22Rv1 (cell line): ENCODE data around the gene SALL1.

Experiments
- H3K27ac ChIP-seq: fragments of 450-650 bp; 2 replicates; pipeline ENCODE4 v1.5.1; 2017
- ZFX ChIP-seq: fragments of 450-650 bp; IDR thresholded peaks from 2 replicates; pipeline ENCODE4 v1.6.1; 2017; ENCODE audit warnings: antibody characterized with exemption, borderline replicate concordance
- TF ChIP-seq, protein P1 (sequence below): fragments of 450-650 bp; IDR thresholded peaks from 2 replicates; pipeline ENCODE4 v1.5.1; 2017; ENCODE audit warnings: mild to moderate bottlenecking

Gene SALL1

DNA sequence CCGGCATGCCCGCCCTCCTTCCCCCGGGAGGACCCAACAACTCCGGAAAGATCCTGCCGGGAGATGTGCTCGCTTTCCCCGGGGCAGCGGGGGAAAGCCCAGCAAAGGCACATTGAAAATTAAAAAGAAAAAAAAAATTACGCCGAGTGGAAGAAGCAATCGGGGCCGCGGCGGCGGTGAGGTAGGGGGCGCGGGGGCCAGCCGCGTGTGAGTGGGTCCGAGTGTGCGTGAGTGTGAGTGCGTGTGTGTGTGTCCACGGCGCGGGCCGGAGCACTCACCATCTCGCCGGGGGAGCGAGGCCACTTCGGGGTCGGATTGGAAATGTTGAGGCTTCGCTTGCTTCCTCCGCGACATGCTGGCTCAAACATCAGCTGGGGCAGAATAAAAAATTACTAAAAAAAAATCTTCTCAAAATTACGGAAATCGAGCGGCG lies at the start of gene SALL1:
SALL1 (minus strand) TSS at position 383 of the 433 bp plus-strand sequence; CDS start at position 354, 29 bp downstream.
- H3K27ac ChIP-seq, result no peak within 1 kb of the TSS
- TF ChIP-seq, protein P1, sequence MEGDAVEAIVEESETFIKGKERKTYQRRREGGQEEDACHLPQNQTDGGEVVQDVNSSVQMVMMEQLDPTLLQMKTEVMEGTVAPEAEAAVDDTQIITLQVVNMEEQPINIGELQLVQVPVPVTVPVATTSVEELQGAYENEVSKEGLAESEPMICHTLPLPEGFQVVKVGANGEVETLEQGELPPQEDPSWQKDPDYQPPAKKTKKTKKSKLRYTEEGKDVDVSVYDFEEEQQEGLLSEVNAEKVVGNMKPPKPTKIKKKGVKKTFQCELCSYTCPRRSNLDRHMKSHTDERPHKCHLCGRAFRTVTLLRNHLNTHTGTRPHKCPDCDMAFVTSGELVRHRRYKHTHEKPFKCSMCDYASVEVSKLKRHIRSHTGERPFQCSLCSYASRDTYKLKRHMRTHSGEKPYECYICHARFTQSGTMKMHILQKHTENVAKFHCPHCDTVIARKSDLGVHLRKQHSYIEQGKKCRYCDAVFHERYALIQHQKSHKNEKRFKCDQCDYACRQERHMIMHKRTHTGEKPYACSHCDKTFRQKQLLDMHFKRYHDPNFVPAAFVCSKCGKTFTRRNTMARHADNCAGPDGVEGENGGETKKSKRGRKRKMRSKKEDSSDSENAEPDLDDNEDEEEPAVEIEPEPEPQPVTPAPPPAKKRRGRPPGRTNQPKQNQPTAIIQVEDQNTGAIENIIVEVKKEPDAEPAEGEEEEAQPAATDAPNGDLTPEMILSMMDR, result no peak
- TF ChIP-seq ZFX, result no peak

DNA sequence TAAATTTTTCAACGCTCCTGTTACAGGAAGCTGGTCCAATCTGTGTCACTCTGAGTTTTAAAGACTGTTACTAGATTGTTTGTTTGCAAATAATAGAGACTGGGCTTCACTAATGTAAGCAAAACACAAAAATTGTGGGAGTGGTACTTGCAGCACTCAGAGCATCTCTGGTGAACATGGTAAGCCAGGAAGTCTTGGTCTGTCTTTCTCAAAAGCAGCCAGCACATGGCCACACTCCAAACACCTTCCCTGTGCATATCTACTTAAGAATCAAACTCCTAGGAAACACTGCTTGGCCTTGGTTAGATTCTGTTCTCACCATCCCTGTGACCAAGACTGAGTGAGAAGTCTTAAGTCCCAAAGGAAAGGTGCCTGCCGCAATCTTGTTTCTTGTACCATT lies 49.7 kb upstream of the SALL1 start:
- H3K27ac ChIP-seq, result no peak overlapping the region
- no peak for TF ChIP-seq ZFX
- TF ChIP-seq, protein P1, result no peak

DNA sequence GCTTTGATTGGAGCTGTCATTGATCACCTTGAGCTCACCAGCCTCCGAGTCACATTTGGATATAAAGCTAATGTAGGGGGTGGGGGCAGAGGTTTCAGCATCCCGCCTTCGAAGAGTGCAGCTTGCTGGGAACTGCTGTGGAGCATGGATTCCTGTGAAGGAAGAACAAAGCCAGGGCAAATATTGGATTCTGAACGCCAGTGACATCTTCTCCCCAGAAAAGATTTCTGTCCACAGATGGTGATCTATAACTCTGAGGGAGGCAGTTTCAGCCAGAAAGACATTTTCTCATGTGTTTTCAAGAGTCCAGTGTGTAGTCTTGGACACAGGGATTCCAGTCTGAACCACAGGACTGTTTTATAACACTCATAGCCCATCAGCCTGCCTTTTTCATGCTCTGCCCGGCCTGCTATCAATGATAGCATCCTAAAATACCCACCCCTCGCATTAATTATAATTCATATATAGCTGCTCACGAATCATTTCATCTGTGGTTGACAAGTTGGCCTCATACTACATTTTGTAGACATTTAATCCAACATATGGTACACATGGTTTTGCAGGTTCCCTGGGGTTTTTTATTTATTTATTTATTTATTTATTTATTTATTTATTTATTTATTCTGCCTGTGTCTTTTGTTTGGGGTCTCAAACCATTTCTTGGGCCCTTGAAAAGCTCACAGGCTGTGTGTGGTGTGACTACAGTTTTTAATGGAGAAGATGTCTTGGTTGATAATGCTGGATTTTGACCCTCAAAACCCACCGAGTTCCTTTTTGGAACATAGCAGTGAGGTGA lies 47.1 kb upstream of the SALL1 start:
- TF ChIP-seq, protein P1, result no peak
- no peak for TF ChIP-seq ZFX
- H3K27ac ChIP-seq, result no peak overlapping the region

DNA sequence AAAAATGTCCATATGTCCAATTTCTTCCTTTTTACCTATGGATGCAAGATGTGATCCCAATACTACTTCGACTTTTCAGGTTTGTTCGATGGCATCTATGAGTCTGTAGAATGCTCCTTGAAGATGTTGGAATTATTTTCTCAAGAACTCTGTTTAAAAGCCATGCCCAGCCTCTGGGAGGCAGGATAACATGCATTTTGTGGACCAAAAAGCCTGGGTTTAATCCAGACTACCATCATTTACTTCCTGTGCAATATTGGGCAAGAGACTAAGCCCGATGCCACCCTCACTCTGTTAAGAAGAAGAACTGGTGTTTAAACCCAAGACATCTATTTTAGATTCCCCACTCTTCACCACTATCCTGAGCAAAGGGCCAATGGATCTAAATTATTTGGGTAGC lies 42.8 kb upstream of the SALL1 start:
- H3K27ac ChIP-seq, result no peak overlapping the region
- TF ChIP-seq ZFX, result no peak
- TF ChIP-seq, protein P1, result no peak

DNA sequence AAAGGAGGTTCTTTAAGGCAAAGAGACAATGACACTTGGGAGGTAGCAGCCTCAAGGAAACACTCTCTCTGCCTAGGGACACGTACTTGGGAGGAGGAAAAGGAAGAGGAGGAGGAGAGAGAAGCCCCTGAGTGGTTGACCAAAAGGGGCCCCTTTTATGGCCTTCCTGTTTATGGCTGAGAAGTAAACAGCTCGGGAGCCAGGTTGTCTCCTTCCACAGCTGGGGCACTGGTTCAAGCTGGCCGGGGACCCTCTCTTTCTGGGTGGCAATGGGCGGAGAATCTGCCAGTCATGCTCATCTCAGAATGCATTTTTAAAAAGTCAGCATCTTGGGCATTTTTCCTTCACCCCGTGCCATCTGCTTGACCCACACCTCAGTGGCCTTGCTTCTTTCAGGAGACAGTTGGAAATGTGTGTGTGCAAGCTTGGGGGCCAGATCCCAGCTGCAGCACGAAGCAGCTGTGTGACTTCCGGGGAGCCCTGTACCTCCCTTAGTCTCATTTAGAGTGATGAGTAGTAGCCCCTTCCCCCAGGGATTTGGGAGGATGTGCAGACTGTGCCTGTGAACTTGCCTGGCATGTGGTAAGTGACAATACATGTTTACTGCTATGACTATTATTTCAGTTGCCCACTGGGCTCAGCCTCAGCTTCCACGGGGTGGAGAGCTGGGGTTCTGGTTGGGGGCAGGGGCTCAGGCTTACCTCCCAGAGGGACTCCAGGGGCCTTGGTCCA lies 33.8 kb upstream of the SALL1 start:
- TF ChIP-seq, protein P1, result no peak
- no peak for TF ChIP-seq ZFX
- H3K27ac ChIP-seq, result no peak overlapping the region

DNA sequence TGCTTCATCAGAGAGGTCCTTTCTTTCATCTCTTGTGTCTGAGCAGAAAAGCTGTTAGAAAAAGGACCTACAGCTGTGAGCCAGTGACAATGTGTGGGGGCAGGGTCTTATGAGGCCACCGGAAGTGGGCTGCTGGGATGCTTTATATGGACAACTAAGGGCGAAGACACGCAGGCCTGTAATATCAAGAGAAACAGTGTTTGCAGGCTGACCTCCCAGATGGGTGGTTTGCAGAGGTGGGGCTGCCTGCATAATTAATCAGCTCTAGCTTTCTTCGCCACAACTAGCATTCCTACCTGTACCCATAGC lies 30.4 kb upstream of the SALL1 start:
- no peak overlapping the region for H3K27ac ChIP-seq
- TF ChIP-seq, protein P1, result no peak
- TF ChIP-seq ZFX, result no peak
